ENCODE data around the gene RNPS1.
"Not testable (repeated sequence)": the region's sequence is repeated elsewhere in the genome, so short reads cannot be mapped to it uniquely, and the experiment has no call there.

The RNPS1 gene

DNA sequence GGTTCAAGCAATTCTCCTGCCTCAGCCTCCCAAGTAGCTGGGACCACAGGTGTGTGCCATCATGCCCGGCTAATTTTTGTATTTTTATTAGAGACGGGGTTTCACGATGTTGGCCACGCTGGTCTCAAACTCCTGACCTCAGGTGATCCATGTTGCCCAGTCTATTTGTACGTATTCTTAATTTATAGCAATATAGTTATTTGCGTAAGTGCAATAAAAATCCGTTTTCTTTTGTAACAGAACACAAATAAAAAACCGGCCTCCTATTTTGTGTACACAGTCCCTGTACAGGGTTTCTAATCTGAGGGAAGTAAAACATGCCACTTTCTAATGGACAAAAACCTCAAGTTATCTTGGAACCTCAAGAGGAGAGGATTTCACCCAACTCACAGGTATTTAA, 7.7 kb downstream of the RNPS1 start:
- in situ Hi-C loops (cut with HindIII; ENCODE audit: low sequenced_read_pairs) = loop anchor here (25.0 kb wide), 1 partner anchor 427 kb away; the partner anchor contains the start of gene KCTD5

DNA sequence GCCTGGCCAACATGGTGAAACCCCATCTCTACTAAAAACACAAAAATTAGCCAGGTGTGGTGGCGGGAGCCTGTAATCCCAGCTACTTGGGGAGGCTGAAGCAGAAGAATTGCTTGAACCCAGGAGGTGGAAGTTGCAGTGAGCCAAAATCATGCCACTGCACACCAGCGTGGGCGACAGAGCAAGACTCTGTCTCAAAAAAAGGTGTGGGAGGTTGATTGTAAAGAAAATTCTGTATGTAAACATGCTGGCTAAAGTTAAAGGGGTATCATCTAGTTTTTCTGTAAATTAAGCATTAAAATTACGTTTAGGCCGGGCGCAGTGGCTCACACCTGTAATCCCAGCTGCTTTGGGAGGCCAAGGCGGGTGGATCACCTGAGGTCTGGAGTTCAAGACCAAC, 9.4 kb downstream of the RNPS1 start:
- in situ Hi-C loops (cut with HindIII; ENCODE audit: low sequenced_read_pairs) = loop anchor here (25.0 kb wide), 1 partner anchor 429 kb away; the partner anchor contains the start of gene KCTD5

DNA sequence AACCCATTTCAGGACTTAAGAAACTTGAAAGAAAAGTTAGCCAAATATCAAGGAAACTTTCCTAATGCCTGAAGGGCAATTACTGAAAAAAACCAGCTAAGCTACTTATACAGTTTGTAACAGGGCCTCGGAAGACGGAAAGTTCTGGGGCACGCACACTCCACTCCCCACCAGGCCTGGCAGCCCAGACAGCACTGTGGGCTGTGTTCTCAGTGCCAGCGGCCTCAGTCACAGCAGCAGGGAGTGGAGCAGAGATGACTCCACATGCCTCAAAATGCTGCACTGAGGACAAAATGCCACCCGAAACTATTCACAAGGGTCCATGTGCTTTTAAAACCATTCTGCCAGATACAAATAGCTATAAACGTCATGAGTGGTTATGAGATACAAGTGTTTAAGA, 10.2 kb downstream of the RNPS1 start:
- in situ Hi-C loops (cut with HindIII; ENCODE audit: low sequenced_read_pairs) = loop anchor here (25.0 kb wide), 1 partner anchor 430 kb away; the partner anchor contains the start of gene KCTD5

DNA sequence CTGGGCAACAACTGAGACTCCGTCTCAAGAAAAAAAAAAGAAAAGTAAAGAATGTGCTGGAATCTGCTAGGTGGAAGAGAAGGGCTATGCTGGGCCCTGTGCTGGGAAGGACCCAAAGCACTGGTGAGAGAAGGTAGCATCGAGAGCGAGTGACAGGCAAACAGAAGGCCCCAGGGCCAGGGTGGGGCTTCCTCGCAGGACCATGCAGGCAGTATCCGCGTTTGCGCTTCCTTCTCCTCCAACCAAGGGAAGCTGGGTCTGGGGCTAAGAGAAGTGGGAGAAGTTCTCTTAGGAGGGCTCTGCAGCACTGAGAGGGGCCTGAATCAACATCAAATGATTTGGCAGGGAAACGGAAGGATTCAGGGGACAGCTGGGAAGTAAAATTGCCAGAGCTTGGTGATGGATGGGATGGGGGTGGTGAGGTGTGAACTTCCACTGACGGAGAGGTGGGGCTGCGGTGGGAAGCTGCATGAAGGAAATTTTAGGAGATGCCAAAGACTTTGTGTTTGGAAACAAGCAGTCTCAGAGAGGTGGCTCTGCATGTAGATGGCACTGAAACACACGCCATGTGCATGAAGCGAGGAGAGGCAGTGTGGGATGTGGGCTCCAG, 11.3 kb downstream of the RNPS1 start:
- in situ Hi-C loops (cut with HindIII; ENCODE audit: low sequenced_read_pairs) = loop anchor here (25.0 kb wide), 1 partner anchor 431 kb away; the partner anchor contains the start of gene KCTD5

DNA sequence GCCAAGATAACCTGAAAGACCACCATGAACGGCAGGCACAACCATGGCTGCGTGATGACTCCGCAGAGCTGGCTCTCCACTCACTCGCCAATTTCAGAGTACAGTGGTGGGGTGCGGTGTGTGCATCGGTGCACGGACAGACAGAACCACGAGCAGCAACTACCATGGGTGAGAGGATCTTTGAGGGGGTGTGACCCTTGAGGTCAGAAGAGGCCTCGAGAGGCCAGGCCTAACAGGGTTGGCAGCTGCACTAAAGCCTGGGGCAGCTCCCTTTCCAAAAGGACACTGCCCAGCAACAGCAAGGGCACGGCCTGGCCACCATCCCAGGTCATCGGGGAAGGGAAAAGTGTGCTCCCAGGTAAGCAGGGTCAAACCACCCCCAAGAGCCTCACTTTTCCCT, 14.6 kb downstream of the RNPS1 start:
- in situ Hi-C loops (cut with HindIII; ENCODE audit: low sequenced_read_pairs) = loop anchor here (25.0 kb wide), 1 partner anchor 434 kb away; the partner anchor contains the start of gene KCTD5

DNA sequence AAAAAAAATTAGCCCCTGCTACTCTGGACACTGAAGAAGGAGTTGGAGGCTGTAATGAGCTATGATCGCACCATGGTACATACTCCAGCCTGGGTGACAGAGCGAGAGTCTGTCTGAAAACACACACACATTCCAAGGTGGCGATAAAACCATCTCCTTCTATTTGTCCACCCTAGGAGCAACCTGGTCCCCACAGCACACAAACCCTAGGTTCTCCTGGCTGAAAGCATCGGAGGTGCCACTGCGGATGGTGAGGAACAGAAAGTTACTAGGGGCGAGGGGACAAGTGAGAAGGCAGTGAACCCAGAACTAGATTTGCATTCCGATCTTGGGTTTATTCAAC, 15.1 kb downstream of the RNPS1 start:
- in situ Hi-C loops (cut with HindIII; ENCODE audit: low sequenced_read_pairs) = loop anchor here (25.0 kb wide), 1 partner anchor 435 kb away; the partner anchor contains the start of gene KCTD5

DNA sequence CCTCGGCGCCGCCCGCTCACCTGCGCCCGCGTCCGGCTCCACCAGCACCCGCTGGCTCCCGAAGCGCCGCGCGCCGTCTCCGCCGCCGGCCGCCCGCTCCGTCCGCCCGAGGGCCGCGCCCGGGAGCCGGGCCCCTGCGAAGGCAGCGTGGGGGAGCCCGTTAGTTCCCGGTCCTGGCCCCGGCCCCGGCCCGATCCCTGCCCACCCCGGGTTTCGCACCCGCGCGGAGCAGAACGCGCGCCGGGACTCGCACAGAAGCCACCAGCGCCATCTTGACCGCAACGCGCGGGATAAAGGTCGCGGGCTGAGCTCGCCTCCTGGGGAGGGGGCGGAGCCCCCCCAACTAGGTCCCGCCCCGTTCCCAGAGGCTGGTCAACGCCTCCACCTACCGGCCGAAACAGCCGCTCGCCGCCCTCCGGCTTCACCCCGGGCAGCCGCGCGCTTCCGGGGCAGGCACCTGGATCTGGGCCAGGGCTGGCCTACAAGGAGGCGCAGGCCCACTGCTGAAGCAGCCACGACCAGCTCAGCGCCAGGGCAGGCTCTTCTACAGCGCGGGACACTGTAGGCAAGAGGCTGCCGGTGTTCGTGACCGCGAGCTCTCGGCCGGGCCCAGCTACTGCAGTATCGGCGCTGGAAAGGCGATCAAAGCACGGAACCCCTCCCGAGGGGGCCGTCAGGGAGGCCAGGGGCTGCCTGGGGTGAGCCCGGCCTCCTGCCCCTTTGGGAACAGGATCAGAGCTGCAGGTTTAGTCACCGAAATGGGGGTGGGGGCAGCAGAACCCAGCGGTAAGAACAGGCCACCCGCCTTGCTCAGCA, 16.4 kb downstream of the RNPS1 start, which contains the start of gene ECI1:
Gene ECI1 (minus strand): TSS at position 292 of the 816 bp plus-strand sequence. CDS start 21 bp downstream, at position 271.
- in situ Hi-C loops (cut with HindIII; ENCODE audit: low sequenced_read_pairs) = loop anchor here (25.0 kb wide), 1 partner anchor 436 kb away; the partner anchor contains the start of gene KCTD5

DNA sequence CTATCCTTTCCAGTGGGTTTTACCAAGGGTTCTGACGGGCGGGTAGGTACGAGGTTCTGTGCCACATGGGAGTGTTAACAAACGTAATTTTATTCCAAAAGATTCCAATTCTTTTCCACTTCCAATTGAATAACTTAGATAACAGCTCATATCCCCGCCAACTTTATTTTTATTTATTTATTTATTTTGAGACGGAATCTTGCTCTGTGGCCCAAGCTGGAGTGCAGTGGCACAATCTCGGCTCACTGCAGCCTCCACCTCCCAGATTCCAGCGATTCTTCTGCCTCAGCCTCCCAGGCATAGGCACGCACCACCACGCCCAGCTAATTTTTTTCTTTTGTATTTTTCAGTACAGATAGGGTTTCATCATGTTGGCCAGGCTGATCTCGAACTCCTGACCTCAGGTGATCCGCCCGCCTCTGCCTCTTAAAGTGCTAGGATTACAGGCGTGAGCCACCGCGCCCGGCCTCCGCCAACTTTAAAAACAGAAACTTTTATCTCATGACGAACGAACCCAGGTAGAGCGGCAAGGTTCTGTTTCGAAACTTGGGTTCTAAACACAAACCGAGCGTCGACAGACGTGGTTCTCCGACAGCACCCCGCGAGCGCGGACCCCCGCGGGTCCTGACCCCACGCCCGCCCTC, 17.2 kb downstream of the RNPS1 start:
- in situ Hi-C loops (cut with HindIII; ENCODE audit: low sequenced_read_pairs) = loop anchor here (25.0 kb wide), 1 partner anchor 437 kb away; the partner anchor contains the start of gene KCTD5

DNA sequence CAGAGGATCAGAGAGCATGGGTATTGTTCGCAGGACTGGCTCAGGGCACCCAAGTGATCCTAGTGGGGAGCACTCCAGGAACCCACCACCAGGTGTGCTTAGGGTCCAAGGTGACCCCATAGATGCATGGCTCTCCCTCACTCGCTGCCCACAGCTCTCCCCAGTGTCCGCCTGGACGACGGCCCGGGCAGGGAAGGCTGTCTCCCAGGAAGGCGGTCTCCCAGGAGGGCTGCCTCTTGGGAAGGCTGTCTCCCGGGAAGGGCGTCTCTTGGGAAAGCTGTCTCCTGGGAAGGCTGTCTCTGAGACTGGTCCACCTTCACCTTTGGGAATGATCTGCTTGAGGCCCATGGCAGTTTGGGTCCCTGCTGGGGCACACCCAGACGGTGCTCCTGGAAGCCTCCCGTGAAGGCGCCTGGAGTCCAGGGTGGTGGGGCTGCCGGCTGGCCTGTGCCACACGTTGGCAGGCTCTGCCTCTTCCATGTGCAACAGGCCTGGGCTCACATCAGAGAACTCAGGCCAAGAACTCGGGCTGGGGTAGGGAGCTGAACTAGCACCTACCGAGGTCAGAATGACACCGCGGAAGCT, 21.5 kb downstream of the RNPS1 start:
- in situ Hi-C loops (cut with HindIII; ENCODE audit: low sequenced_read_pairs) = no loop called here

DNA sequence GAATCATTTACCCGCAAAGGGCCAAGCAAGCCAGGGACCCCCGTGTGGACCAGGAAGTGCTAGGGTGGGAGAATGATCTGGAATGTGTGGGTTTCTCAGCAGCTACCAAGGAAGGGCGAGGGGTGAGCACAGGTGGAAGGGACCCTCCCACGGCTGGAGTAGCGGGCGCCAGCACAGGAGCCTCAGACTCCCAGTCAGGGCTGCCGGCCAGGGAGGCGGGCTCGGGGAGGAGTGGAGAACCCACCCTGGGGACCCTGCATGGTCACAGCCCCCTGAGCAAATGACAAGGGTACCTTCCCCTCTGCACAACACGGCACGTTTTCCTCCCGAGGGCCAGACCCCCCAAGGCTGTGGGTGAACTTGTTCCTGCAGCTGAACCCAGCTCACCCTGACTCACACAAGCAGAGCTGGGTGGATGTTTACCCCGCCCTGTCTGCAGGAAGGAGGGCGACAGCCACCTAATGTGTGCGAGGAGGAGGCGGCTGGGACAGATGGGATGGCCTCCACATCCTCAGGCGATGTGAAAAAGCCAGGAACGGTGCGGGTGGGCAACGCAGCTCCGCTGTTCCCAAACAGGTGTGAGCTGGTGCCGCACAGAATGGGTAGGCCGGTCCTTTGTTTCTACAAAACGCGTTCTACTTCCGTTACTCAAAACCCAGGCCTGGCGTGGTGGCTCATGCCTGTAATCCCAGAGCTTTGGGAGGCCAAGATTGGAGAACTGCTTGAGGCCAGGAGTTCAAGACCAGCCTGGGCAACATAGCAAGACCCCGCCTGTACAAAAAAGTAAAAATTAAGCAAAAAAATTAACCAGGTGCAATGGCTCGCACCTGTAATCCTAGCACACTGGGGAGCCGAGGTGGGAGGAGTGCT, 22.8 kb downstream of the RNPS1 start:
- in situ Hi-C loops (cut with HindIII; ENCODE audit: low sequenced_read_pairs) = no loop called here

DNA sequence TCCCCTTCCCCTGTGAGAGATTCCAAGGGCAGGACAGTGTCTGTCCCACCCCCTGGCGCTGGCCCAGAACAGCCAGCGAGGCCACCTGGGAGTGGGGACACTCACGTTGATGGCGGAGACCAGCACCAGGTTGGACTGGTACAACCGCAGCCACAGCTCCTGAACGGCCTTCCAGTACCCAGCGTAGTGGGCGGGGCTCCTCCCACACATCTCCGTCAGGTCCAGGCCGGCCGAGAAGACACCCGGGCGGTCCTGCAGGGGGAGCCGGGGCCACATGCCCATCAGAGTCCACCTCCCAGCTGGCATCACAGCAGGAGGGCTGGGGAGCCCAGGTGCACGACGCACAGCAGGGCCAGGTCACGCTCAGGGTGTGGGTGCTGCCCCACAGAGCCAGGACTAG, 23.6 kb downstream of the RNPS1 start:
- in situ Hi-C loops (cut with HindIII; ENCODE audit: low sequenced_read_pairs) = no loop called here

DNA sequence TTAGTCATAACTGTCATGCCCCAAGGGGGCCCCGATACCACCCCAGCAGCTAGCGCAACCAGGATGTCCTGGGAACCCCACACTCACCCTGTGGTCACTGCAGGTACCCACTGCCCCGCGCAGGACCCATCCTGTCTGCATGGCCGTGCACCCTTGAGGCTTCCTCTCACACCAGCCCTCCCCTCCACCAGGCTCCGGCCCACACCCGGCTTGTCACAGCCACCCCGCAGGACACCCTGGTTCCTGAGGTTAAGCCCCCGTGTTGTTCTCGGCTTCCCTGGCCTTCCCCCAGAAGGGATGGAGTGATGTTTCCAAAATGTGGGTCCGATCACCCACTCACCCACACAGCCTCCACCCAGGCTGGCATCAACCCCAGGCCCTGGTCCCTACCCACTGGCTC, 24.1 kb downstream of the RNPS1 start:
- in situ Hi-C loops (cut with HindIII; ENCODE audit: low sequenced_read_pairs) = no loop called here

DNA sequence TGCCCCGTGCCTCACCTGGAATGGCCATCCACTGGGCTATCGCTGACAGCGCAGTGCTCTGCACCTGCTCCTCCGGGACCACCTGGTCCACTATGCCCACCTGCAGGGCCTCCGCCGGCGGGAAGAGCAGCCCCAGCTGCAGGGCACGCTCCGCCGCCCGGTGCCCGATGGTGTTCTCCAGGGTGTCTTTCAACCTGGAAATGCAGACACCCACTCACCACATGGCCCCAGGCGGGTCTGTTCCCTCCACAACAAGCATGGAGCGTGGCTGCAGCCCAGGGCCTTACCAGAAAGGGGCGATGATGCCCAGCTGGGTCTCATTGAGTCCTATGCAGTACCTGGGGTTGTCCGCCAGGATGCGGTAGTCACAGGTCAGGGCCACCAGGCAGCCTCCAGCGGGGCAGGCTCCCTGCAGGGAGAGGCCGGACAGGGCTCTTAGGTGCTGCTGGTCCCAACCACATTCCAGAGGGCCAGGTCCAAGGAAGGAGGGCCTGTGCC, 24.8 kb downstream of the RNPS1 start:
- in situ Hi-C loops (cut with HindIII; ENCODE audit: low sequenced_read_pairs) = no loop called here

DNA sequence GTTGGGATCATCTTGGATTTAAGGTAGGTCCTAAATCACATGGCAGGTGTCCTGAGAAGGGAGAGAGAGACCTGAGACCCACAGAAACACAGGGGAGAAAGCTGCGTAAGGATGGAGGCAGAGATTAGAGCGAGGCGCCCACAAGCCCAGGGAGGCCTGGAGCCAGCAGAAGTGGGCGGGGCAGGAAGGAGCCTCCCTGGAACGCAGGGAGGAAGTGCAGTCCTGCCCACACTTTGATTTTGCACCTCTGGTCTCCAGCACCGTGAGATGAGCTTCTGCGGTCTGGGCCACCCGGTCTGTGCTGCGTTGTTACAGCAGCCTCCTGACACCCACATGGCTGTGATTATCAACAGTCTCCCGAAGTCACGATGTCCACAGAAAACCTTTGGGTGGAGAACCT, 25.3 kb downstream of the RNPS1 start:
- in situ Hi-C loops (cut with HindIII; ENCODE audit: low sequenced_read_pairs) = no loop called here

DNA sequence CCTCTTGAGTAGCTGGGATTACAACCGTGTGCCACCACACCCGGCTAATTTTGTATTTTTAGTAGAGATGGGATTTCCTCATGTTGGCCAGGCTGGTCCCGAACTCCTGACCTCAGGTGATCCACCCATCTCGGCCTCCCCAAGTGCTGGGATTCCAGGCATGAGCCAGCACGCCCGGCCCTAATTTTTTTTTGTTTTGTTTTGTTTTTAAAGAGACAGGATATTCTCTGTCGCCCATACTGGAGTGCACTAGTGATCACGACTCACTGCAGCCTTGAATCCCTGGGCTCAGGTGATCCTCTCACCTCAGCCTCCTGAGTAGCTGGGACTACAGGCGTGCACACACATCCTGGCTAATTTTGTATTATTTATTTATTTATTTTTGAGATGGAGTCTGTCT, 27.6 kb downstream of the RNPS1 start:
- in situ Hi-C loops (cut with HindIII; ENCODE audit: low sequenced_read_pairs) = not testable (repeated sequence)

DNA sequence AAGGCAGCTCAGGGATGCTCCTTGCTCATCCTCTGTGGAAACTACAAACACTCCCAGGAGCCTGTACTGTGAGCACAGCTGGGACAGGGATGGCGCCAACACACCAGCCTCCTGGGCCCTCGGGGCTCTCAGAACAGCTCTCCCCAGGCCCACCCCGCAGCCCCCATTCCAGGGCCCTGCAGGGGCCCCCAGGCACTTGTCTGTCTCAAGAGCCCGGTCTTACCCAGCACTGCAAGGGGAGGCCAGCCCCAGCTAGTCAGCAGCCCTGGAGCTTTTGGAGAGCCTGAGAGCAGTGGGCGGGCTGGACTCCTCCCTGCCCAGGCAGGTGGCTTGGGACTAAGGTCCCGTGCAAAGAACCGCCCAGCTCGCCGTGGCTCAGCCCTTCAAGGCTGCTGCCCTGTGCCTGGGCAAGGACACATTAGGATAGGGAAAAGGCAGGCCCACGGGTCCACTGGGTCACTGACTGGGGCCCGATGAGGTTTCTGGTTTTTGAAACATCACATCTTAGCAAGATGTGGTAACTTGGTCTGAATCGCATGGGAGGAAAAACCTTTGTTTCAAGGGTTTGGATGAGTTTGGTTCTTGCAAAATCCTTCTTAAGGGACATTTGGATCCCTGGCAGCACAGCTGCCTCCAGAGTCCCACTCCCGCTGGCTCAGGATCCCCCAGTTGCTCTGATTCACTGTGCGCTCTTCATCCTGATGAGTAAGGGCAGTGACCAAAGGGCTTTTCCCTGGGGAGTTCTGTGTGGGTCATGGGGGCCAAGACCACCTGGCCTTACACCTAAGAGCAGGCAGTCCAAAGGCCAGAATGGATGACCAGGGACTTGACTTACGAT, 28.9 kb downstream of the RNPS1 start:
- in situ Hi-C loops (cut with HindIII; ENCODE audit: low sequenced_read_pairs) = no loop called here

DNA sequence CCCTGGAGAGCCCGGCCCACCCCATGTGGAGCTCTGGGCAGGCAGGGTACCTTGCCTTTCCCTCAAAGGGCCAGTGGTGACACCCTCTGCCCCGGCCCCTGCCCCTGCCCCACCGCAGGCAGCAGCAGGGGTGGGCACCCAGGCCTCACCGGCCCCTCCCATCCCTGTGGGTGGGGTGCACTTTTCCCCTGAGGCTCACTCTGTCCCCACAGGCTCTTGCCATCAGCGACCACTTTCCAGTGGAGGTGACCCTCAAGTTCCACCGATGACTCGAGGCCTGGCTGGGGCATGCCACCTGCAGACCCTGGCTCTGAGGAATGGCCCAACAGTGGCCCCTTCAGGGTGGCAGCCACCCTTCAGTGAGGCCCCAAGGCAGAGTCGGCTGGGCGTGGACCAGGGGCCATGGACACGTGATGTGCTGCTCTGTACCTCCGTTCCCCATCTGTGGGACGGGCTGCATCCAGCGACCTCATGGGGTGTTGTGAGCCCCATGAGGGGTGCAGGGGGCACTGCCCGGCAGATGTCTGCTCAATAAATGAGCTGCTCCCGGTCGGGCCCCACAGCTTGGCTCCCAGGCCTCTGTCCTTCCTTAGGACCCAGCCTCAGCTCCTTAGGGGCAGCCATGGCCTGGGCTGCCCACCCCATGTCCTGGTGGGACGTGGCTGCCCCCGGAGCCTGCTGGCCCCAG, 29.6 kb downstream of the RNPS1 start:
- in situ Hi-C loops (cut with HindIII; ENCODE audit: low sequenced_read_pairs) = no loop called here

DNA sequence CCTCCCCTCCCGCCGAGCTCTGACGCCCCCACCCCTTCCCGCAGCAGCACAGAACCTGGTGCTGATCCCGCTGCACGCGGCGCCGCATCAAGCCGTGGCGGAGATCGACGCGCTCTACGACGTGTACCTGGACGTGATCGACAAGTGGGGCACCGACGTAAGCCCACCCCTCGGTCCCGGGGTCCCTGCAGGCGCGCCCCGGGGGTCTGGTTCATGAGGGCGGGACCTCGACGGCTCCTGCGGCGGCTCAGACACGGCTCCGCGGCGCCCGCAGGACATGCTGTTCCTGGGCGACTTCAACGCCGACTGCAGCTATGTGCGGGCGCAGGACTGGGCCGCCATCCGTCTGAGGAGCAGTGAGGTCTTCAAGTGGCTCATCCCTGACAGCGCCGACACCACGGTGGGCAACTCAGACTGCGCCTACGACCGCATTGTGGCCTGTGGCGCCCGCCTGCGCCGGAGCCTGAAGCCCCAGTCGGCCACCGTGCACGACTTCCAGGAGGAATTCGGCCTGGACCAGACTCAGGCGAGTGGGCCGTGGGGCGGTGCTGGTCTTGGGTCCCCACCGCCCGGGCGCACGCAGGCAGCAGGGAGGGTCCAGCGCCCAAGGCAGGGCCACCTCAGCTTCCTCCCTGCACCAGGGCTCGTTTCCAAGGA, 30.3 kb downstream of the RNPS1 start:
- in situ Hi-C loops (cut with HindIII; ENCODE audit: low sequenced_read_pairs) = no loop called here
